ENCODE measurements around the gene ABO. TPM values are rescaled to one million over a fixed set of nuclear protein-coding genes. Genes with fewer than 3 reads are reported as not detected.
"Not testable (repeated sequence)": the region's sequence is repeated elsewhere in the genome, so short reads cannot be mapped to it uniquely, and the experiment has no call there.

The ABO gene
- total RNA-seq, 6 experiments from 2014 or later: not detected

- DNase-seq: no peak
- H3K9me3 Mint-ChIP-seq: no peaks in the 10 kb centered on the region
- peaks cover 23% of the 10 kb centered on the region for H3K27me3 Mint-ChIP-seq (ENCODE audit: insufficient read depth)
- no peak overlapping the region for H3K27ac Mint-ChIP-seq
- TF ChIP-seq CTCF (IDR thresholded peaks at IDR 0.05): no peak
- no peaks in the 10 kb centered on the region for H3K36me3 Mint-ChIP-seq (ENCODE audit: low read depth)
- H3K4me1 Mint-ChIP-seq (ENCODE audit: low read depth): no peaks in the 10 kb centered on the region
- H3K4me3 Mint-ChIP-seq: no peak overlapping the region
Measured at GRCh38 chr9:133251773-133252172, 23.2 kb downstream of the ABO start.

GRCh38 chr9:133251221-133251620, 23.8 kb downstream of the ABO start:
- H3K27me3 Mint-ChIP-seq (ENCODE audit: insufficient read depth): peaks cover 24% of the 10 kb centered on the region
- H3K9me3 Mint-ChIP-seq; H3K36me3 Mint-ChIP-seq (ENCODE audit: low read depth): not testable (repeated sequence)

GRCh38 chr9:133250741-133251170, 24.2 kb downstream of the ABO start:
- no peak overlapping the region for H3K4me3 Mint-ChIP-seq
- no peak for TF ChIP-seq CTCF (IDR thresholded peaks at IDR 0.05)
- H3K27me3 Mint-ChIP-seq (ENCODE audit: insufficient read depth): peaks cover 28% of the 10 kb centered on the region
- no peaks in the 10 kb centered on the region for H3K9me3 Mint-ChIP-seq
- DNase-seq: no peak
- no peaks in the 10 kb centered on the region for H3K36me3 Mint-ChIP-seq (ENCODE audit: low read depth)
- H3K27ac Mint-ChIP-seq: no peak overlapping the region
- no peaks in the 10 kb centered on the region for H3K4me1 Mint-ChIP-seq (ENCODE audit: low read depth)

More at GRCh38 chr9:133251221-133251620, 23.8 kb downstream of the ABO start:
- H3K27ac Mint-ChIP-seq; DNase-seq; H3K4me1 Mint-ChIP-seq (ENCODE audit: low read depth); H3K4me3 Mint-ChIP-seq: not testable (repeated sequence)

GRCh38 chr9:133249337-133249736, 25.7 kb downstream of the ABO start:
- peaks cover 37% of the 10 kb centered on the region for H3K27me3 Mint-ChIP-seq (ENCODE audit: insufficient read depth)
- no peak for TF ChIP-seq CTCF (IDR thresholded peaks at IDR 0.05)
- no peak for DNase-seq
- no peaks in the 10 kb centered on the region for H3K9me3 Mint-ChIP-seq
- H3K4me1 Mint-ChIP-seq (ENCODE audit: low read depth): no peaks in the 10 kb centered on the region
- no peak overlapping the region for H3K27ac Mint-ChIP-seq
- no peak overlapping the region for H3K4me3 Mint-ChIP-seq
- no peaks in the 10 kb centered on the region for H3K36me3 Mint-ChIP-seq (ENCODE audit: low read depth)

- no peak for TF ChIP-seq CTCF (IDR thresholded peaks at IDR 0.05)
- no peak overlapping the region for H3K4me3 Mint-ChIP-seq
- no peak for DNase-seq
- H3K4me1 Mint-ChIP-seq (ENCODE audit: low read depth): no peaks in the 10 kb centered on the region
- H3K27me3 Mint-ChIP-seq (ENCODE audit: insufficient read depth): peaks cover 39% of the 10 kb centered on the region
- H3K27ac Mint-ChIP-seq: no peak overlapping the region
- H3K9me3 Mint-ChIP-seq: no peaks in the 10 kb centered on the region
- H3K36me3 Mint-ChIP-seq (ENCODE audit: low read depth): no peaks in the 10 kb centered on the region
Measured at GRCh38 chr9:133248726-133249295, 26.2 kb downstream of the ABO start.

GRCh38 chr9:133247632-133248031, 27.4 kb downstream of the ABO start:
- H3K36me3 Mint-ChIP-seq (ENCODE audit: low read depth): no peaks in the 10 kb centered on the region
- TF ChIP-seq CTCF (IDR thresholded peaks at IDR 0.05): no peak
- H3K4me1 Mint-ChIP-seq (ENCODE audit: low read depth): no peaks in the 10 kb centered on the region
- H3K27me3 Mint-ChIP-seq (ENCODE audit: insufficient read depth): peaks cover 34% of the 10 kb centered on the region
- no peak for DNase-seq
- H3K9me3 Mint-ChIP-seq: no peaks in the 10 kb centered on the region
- no peak overlapping the region for H3K27ac Mint-ChIP-seq
- H3K4me3 Mint-ChIP-seq: no peak overlapping the region

Measured in HFFc6 (cell line).